Stimulated activated CD8-positive, alpha-beta memory T cell treated with anti-CD3 and anti-CD28 coated beads, Interleukin-4, amount 100 ng/mL, for 24 hours (primary cell): ENCODE results near the gene DGKH.

ENCODE experiments used
- DNase-seq: peaks from one replicate; pipeline ENCODE4 v3.0.0-alpha.2; 2020; ENCODE audit warnings: low read depth

Gene DGKH

DNA sequence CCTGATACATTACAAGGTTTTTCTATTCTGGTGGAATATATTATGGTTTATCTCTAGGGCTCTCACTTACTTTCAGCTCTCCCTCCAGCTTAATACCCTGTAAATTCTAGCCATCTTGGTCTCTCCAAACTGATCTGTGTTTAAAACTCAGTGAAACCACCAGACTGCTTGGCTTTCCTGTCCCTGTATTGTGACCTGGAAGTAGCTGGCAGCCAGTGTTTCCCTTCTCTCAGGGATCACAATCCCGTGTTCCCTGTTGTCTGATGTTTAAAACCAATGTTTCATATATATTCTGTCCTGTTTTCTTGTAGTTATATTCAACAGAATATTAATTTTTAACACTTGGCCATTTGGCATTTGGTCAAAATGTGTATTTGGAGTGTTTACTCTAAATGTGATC lies 231.5 kb downstream of the DGKH start:
- no peak for DNase-seq

DNA sequence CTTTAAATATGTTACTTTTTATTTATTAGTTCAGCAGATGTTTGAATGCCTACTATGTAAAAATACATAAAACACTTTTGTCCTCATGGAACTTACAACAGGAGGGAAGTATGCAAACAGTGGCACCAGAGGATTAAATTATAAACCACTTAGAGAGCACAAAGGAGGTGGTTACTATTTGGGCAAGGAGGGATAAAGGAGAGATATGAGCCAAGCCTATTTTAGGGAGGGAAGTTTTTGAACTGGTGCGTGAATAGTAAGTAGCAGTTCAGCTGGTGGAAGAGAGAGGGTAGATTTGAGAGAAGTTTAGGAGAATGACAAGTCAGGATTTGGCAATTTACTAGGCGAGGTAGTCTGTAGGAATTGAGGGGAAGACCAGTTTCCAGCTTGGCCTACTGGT lies 232.1 kb downstream of the DGKH start:
- DNase-seq: no peak

DNA sequence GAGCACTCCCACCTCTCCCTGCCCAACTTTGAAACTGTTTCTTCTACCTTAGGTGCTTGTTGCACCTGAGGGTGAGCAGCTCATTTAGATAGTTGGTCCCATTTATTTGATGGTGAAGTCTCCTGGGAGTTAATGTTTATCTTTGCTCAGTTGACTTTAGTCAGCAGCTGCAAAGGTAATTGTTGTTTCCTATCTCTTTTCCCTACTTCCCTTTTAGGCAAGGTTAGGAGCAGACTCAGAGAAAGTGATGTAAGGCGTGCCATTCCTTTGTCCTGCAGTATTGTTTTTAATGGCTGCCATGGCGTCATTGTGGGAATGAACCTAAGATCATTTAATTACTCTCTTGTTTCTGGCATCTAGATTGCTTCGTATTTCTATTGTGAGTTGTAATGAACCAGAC lies 235.1 kb downstream of the DGKH start:
- DNase-seq: no peak

DNA sequence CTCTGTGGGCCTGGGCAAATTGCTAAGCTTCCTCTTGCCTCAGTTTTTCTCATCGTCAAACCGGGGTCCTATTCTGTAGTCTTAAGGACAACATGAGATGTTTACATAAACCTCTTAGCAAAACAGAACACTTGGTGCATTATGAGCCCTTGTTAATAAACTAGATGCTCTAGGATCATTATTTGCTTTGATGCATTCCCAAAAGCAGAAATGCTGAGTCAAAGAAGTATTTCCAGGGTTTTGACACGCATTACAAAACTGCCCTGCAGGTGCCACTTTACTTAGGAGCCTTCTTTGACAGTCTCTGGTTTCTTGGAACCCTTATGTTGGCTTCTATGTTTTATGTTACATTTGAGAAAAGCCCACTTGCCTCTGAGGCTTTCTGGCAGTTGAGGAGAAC lies 235.6 kb downstream of the DGKH start:
- DNase-seq: no peak
